ENCODE measurements around the gene ADGRE2.
"Not testable (repeated sequence)": the region's sequence is repeated elsewhere in the genome, so short reads cannot be mapped to it uniquely, and the experiment has no call there.

ADGRE2 gene

GRCh38 chr19:14786421-14786851, 8.1 kb upstream of the ADGRE2 start:
- peak overlapping the region; percentile 64; the same call in 1 of the 2 replicates for H2AFZ ChIP-seq (ENCODE audit: low read depth, low read length)
- H3K79me2 ChIP-seq (ENCODE audit: low read length) = no peaks in the 10 kb centered on the region
- no peaks in the 10 kb centered on the region for H3K9me3 ChIP-seq (ENCODE audit: insufficient read depth, low read length)
- H3K9ac ChIP-seq (ENCODE audit: low read length) = no peak overlapping the region
- H3K4me1 ChIP-seq (ENCODE audit: low read length) = no peaks in the 10 kb centered on the region
- peaks cover 6% of the 10 kb centered on the region; the same call in 1 of the 2 replicates for H3K27me3 ChIP-seq (ENCODE audit: low read depth, low read length)
- no peaks in the 10 kb centered on the region for H3K36me3 ChIP-seq (replicated peaks; ENCODE audit: low read depth, low read length)
- no peak overlapping the region for H3K4me3 ChIP-seq (ENCODE audit: low read length)
- H4K20me1 ChIP-seq (ENCODE audit: insufficient read depth, low read length) = no peaks in the 10 kb centered on the region
- H3K27ac ChIP-seq (ENCODE audit: low read length) = no peak overlapping the region
- no peak for TF ChIP-seq EZH2phosphoT487 (IDR thresholded peaks at IDR 0.05; ENCODE audit: low read depth)
- TF ChIP-seq CTCF (IDR thresholded peaks at IDR 0.05; ENCODE audit: low read depth, low read length) = peak; percentile 74
- H3K4me2 ChIP-seq (ENCODE audit: low read length) = peak overlapping the region; percentile 17

DNA sequence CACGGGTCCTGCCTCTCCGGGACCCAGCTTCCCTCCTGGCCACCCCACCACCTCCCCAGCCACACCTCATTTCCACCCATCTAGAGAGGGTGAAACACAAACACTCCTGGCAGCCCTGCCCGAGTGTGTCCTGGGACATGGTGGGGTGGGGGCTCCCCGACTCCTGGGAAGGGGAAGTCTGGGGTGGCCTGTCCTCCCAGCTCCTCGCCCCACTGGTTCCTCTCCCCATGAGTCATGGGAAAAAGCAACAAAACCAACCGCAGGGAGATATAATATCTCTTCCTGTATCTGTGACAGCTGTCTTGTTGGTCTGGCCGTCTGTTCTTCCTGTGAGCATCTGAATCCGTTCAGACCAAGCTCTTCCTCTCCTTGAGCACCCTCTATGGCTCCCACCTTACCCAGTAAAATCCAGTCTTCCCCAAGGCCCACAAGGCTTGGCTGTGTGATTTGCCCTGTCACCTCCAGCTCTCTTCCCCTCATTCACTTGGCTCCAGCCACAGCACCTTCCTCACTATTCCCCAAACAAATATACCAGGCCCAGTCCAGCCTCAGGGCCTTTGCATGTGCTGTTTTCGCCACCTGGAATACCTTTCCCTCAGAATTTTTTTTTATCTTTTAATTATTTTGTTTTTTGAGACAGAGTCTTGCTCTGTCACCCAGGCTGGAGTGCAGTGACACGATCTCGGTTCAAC, 6.9 kb upstream of the ADGRE2 start:
- H3K27me3 ChIP-seq (ENCODE audit: low read depth, low read length); H3K79me2 ChIP-seq (ENCODE audit: low read length); H3K27ac ChIP-seq (ENCODE audit: low read length); H3K9ac ChIP-seq (ENCODE audit: low read length); H2AFZ ChIP-seq (ENCODE audit: low read depth, low read length); H3K9me3 ChIP-seq (ENCODE audit: insufficient read depth, low read length); H3K4me3 ChIP-seq (ENCODE audit: low read length); H4K20me1 ChIP-seq (ENCODE audit: insufficient read depth, low read length); H3K4me2 ChIP-seq (ENCODE audit: low read length); H3K36me3 ChIP-seq (replicated peaks; ENCODE audit: low read depth, low read length); H3K4me1 ChIP-seq (ENCODE audit: low read length): not testable (repeated sequence)

DNA sequence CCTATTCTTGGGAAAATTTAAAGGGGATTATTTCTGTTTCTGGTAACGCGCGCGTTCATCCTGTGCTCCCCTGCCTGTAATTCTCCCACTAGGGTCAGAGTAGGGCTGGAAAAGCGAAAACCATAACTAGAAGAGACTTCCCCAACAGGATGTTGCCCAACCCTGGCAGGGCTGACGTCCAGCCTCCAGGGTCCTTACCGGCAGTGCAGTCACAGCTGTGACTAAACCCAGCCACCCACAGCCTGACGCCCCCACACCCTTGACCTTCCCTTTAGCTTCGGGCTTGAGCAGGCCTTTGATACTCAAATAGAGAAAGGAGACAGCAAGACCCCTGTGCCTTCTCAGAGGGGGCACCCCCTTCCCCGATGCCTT, 6.4 kb upstream of the ADGRE2 start:
- not testable (repeated sequence) for H3K4me2 ChIP-seq (ENCODE audit: low read length); H2AFZ ChIP-seq (ENCODE audit: low read depth, low read length); H4K20me1 ChIP-seq (ENCODE audit: insufficient read depth, low read length); H3K27me3 ChIP-seq (ENCODE audit: low read depth, low read length); H3K9me3 ChIP-seq (ENCODE audit: insufficient read depth, low read length); H3K36me3 ChIP-seq (replicated peaks; ENCODE audit: low read depth, low read length); H3K9ac ChIP-seq (ENCODE audit: low read length); H3K4me1 ChIP-seq (ENCODE audit: low read length); H3K79me2 ChIP-seq (ENCODE audit: low read length); H3K4me3 ChIP-seq (ENCODE audit: low read length); H3K27ac ChIP-seq (ENCODE audit: low read length)

DNA sequence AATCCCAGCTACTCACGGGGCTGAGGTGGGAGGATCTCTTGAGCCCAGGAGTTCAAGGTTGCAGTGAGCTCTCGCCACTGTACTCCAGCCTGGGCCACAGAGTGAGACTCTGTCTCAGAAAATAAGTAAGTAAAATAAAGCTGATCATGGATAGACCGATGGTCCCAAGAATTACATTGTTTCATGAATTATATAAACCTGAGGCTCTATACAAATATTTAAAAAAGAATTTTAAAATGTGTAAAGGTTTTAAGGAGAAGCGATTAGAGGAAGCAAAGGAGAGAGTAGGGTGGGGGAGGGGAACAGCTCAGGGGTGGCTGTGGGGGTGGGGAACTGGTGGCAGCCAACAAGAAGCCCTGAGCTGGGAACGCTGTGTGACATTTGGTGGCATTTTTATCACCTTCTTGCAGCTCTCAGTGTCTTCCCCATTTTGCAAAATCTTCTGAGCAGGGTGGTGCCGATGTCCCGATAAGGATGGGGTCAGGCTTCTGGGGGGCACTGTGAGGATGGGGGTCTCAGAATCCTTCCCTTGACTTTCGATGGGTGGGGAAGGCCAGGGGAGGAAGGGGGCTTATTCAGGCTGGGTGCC, 5.1 kb upstream of the ADGRE2 start:
- not testable (repeated sequence) for H2AFZ ChIP-seq (ENCODE audit: low read depth, low read length); H4K20me1 ChIP-seq (ENCODE audit: insufficient read depth, low read length); H3K9me3 ChIP-seq (ENCODE audit: insufficient read depth, low read length); H3K36me3 ChIP-seq (replicated peaks; ENCODE audit: low read depth, low read length); H3K79me2 ChIP-seq (ENCODE audit: low read length); H3K4me1 ChIP-seq (ENCODE audit: low read length); H3K4me2 ChIP-seq (ENCODE audit: low read length); H3K4me3 ChIP-seq (ENCODE audit: low read length); H3K27me3 ChIP-seq (ENCODE audit: low read depth, low read length); H3K9ac ChIP-seq (ENCODE audit: low read length); H3K27ac ChIP-seq (ENCODE audit: low read length)

DNA sequence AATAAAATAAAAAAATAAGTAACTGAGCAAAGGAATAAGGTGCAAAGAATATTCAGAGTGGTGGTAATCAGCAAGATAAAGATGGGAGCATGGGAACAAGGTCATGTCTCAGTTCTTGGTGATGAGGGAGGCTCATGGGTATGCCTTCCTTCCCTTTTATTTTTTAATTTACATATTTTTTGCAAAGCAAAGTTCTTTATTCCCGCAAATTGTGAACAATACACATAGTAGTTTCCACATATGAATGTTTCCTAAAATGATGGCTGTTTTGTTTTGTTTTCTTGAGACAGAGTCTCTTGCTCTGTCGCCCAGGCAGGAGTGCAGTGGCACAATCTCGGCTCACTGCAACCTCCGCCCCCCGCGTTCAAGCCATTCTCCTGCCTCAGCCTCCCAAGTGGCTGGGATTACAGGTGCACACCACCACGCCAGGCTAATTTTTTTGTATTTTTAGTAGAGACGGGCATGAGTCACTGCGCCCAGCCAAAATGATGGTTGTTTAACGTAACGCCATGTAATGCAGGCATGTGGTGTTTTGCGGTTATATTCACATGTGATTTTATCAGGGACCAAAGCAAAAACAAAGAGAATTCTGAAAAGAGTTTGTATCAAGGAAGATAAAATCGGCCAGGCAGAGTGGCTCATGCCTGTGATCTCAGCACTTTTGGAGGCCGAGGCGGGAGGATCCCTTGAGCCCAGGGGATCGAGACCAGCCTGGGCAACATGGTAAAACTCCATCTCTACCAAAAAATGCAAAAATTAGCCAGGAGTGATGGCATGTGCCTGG, 4.5 kb upstream of the ADGRE2 start:
- H3K9me3 ChIP-seq (ENCODE audit: insufficient read depth, low read length) = no peaks in the 10 kb centered on the region
- TF ChIP-seq CTCF (IDR thresholded peaks at IDR 0.05; ENCODE audit: low read depth, low read length) = no peak
- no peak for TF ChIP-seq EZH2phosphoT487 (IDR thresholded peaks at IDR 0.05; ENCODE audit: low read depth)
- H3K9ac ChIP-seq (ENCODE audit: low read length) = no peak overlapping the region
- peaks cover 3% of the 10 kb centered on the region; the same call in 1 of the 2 replicates for H3K4me1 ChIP-seq (ENCODE audit: low read length)
- no peak overlapping the region for H2AFZ ChIP-seq (ENCODE audit: low read depth, low read length)
- no peak overlapping the region for H3K4me2 ChIP-seq (ENCODE audit: low read length)
- H4K20me1 ChIP-seq (ENCODE audit: insufficient read depth, low read length) = no peaks in the 10 kb centered on the region
- no peaks in the 10 kb centered on the region for H3K27me3 ChIP-seq (ENCODE audit: low read depth, low read length)
- H3K79me2 ChIP-seq (ENCODE audit: low read length) = no peaks in the 10 kb centered on the region
- H3K27ac ChIP-seq (ENCODE audit: low read length) = no peak overlapping the region
- no peak overlapping the region for H3K4me3 ChIP-seq (ENCODE audit: low read length)
- no peaks in the 10 kb centered on the region for H3K36me3 ChIP-seq (replicated peaks; ENCODE audit: low read depth, low read length)

DNA sequence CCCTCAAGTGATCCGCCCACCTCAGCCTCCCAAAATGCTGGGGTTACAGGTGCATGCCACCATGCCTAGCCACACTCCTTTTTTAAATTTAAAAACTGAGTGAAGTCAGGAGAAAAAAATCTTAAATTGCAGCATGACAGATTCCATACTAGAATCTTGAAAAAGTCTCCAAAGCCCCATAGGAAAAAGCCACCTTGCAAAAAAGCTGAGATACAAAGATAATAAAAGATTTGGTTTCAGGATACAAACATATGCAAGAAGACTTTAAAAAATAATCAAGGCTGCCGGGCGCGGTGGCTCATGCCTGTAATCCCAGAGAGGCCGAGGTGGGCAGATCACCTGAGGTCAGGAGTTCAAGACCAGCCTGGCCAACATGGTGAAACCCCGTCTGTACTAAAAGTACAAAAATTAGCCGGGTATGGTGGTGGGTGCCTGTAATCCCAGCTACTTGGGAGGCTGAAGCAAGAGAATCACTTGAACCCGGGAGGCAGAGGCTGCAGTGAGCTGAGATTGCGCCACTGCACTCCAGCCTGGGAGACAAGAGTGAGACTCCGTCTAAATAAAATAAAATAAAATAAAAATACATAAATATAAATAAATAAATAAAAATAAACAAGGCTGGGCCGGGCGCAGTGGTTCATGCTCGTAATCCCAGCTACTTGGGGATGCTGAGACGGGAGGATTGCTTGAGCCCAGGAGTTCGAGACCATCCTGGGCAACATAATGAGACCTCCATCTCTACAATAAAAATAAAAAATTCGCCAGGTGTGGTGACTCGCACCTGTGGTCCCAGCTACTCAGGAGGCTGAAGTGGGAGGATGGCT, 3.6 kb upstream of the ADGRE2 start:
- not testable (repeated sequence) for H2AFZ ChIP-seq (ENCODE audit: low read depth, low read length); H3K9ac ChIP-seq (ENCODE audit: low read length); H3K79me2 ChIP-seq (ENCODE audit: low read length); H3K27me3 ChIP-seq (ENCODE audit: low read depth, low read length); H3K4me2 ChIP-seq (ENCODE audit: low read length); H3K9me3 ChIP-seq (ENCODE audit: insufficient read depth, low read length); H3K27ac ChIP-seq (ENCODE audit: low read length); H3K36me3 ChIP-seq (replicated peaks; ENCODE audit: low read depth, low read length); H4K20me1 ChIP-seq (ENCODE audit: insufficient read depth, low read length); H3K4me3 ChIP-seq (ENCODE audit: low read length); H3K4me1 ChIP-seq (ENCODE audit: low read length)

- H3K79me2 ChIP-seq (ENCODE audit: low read length); H3K27ac ChIP-seq (ENCODE audit: low read length); H3K27me3 ChIP-seq (ENCODE audit: low read depth, low read length); H3K36me3 ChIP-seq (replicated peaks; ENCODE audit: low read depth, low read length); H3K9ac ChIP-seq (ENCODE audit: low read length); H3K4me3 ChIP-seq (ENCODE audit: low read length); H3K9me3 ChIP-seq (ENCODE audit: insufficient read depth, low read length); H3K4me2 ChIP-seq (ENCODE audit: low read length); H2AFZ ChIP-seq (ENCODE audit: low read depth, low read length); H4K20me1 ChIP-seq (ENCODE audit: insufficient read depth, low read length); H3K4me1 ChIP-seq (ENCODE audit: low read length): not testable (repeated sequence)
Measured at GRCh38 chr19:14780622-14781225, 2.4 kb upstream of the ADGRE2 start.
